GM23338 (cell line): ENCODE measurements around the gene EP400. TPM values are rescaled to one million over a fixed set of nuclear protein-coding genes. Genes with fewer than 3 reads are reported as not detected.

Experiments
- ATAC-seq: fragments of 200-7000 bp; cut with Tn5 transposase; 3 replicates; pipeline ENCODE4 v1.9.1; 2020
- DNase-seq: peaks from one replicate; pipeline ENCODE4 v3.0.0-alpha.2; 2015; ENCODE audit warnings: low spot score
- H2AFZ ChIP-seq: fragments of 200-600 bp; sonication (generic); 2 replicates; pipeline ENCODE4 v1.8.0; 2016; ENCODE audit warnings: antibody characterized with exemption, mild to moderate bottlenecking, moderate library complexity
- H3F3A ChIP-seq: fragments of 200-600 bp; sonication (generic); replicated peaks from 2 replicates; pipeline ENCODE4 v1.8.0; 2017; ENCODE audit warnings: antibody characterized with exemption, mixed run types, low read depth
- H3K27ac ChIP-seq: fragments of 200-600 bp; sonication (generic); 2 replicates; pipeline ENCODE4 v1.6.1; 2016; ENCODE audit warnings: low read depth
- H3K27me3 ChIP-seq: fragments of 200-600 bp; sonication (generic); 2 replicates; pipeline ENCODE4 v1.8.0; 2016; ENCODE audit warnings: mild to moderate bottlenecking, mixed run types, moderate library complexity; ENCODE audit not compliant: insufficient read depth
- H3K36me3 ChIP-seq: fragments of 200-600 bp; sonication (generic); 2 replicates; pipeline ENCODE4 v1.8.0; 2016; ENCODE audit warnings: mild to moderate bottlenecking; ENCODE audit not compliant: insufficient read depth
- H3K4me1 ChIP-seq: fragments of 200-600 bp; sonication (generic); 2 replicates; pipeline ENCODE4 v1.8.0; 2016; ENCODE audit warnings: mild to moderate bottlenecking, moderate library complexity; ENCODE audit not compliant: insufficient read depth
- H3K4me2 ChIP-seq: fragments of 200-600 bp; sonication (generic); 2 replicates; pipeline ENCODE4 v1.7.1; 2017; ENCODE audit warnings: mixed run types
- H3K4me3 ChIP-seq: fragments of 200-600 bp; sonication (generic); 2 replicates; pipeline ENCODE4 v1.6.1; 2016; ENCODE audit warnings: mixed run types
- H3K79me2 ChIP-seq: fragments of 200-600 bp; sonication (generic); replicated peaks from 2 replicates; pipeline ENCODE4 v1.8.0; 2017; ENCODE audit warnings: mild to moderate bottlenecking; ENCODE audit not compliant: insufficient read depth
- H3K9me2 ChIP-seq: fragments of 200-600 bp; sonication (generic); 2 replicates; pipeline ENCODE4 v1.8.0; 2017; ENCODE audit not compliant: insufficient read depth
- H4K20me1 ChIP-seq: fragments of 200-600 bp; sonication (generic); replicated peaks from 2 replicates; pipeline ENCODE4 v1.8.0; 2017; ENCODE audit warnings: mild to moderate bottlenecking; ENCODE audit not compliant: insufficient read depth
- H3K27ac Mint-ChIP-seq: 2 replicates; pipeline ENCODE4 v1.8.0; 2020; ENCODE audit warnings: inconsistent platforms, mild to moderate bottlenecking, moderate library complexity, mixed read lengths
- H3K27me3 Mint-ChIP-seq: 3 replicates; pipeline ENCODE4 v1.8.0; 2022; ENCODE audit warnings: low read depth, mild to moderate bottlenecking, moderate library complexity, mixed read lengths, inconsistent platforms; ENCODE audit not compliant: insufficient read depth, poor library complexity
- H3K36me3 Mint-ChIP-seq: 3 replicates; pipeline ENCODE4 v1.8.0; 2021; ENCODE audit warnings: low read depth, mild to moderate bottlenecking, inconsistent platforms, moderate library complexity, mixed read lengths
- H3K4me1 Mint-ChIP-seq: 3 replicates; pipeline ENCODE4 v1.8.0; 2020; ENCODE audit warnings: mild to moderate bottlenecking, inconsistent platforms, mixed read lengths
- H3K4me3 Mint-ChIP-seq: 3 replicates; pipeline ENCODE4 v1.8.0; 2021; ENCODE audit warnings: moderate library complexity, mild to moderate bottlenecking, inconsistent platforms, mixed read lengths
- H3K9me3 Mint-ChIP-seq: 3 replicates; pipeline ENCODE4 v1.8.0; 2020; ENCODE audit warnings: moderate library complexity, mild to moderate bottlenecking, inconsistent platforms, mixed read lengths
- CREB1 ChIP-seq: fragments of 250-450 bp; sonication (Bioruptor Pico); IDR thresholded peaks from 2 replicates; pipeline ENCODE4 v1.5.0; 2020; ENCODE audit warnings: low read depth, mild to moderate bottlenecking, moderate library complexity
- EZH2 ChIP-seq: fragments of 200-600 bp; sonication (generic); IDR thresholded peaks from one replicate; pipeline ENCODE4 v1.8.0; 2017; ENCODE audit warnings: antibody characterized with exemption, mild to moderate bottlenecking, low read depth; ENCODE audit not compliant: unreplicated experiment
- EZH2phosphoT487 ChIP-seq: fragments of 200-600 bp; sonication (generic); IDR thresholded peaks from one replicate; pipeline ENCODE4 v1.8.1; 2018; ENCODE audit warnings: antibody characterized with exemption; ENCODE audit not compliant: unreplicated experiment
- JUNB ChIP-seq: IDR thresholded peaks from one replicate; pipeline ENCODE4 v1.6.1; 2016; ENCODE audit warnings: antibody characterized with exemption; ENCODE audit not compliant: unreplicated experiment
- NANOG ChIP-seq: IDR thresholded peaks from 2 replicates; pipeline ENCODE4 v1.6.1; 2016; ENCODE audit warnings: antibody characterized with exemption, borderline replicate concordance
- POLR2AphosphoS5 ChIP-seq: IDR thresholded peaks from 2 replicates; pipeline ENCODE4 v1.6.1; 2016; ENCODE audit warnings: antibody characterized with exemption, low read depth
- STAT1 ChIP-seq: IDR thresholded peaks from one replicate; pipeline ENCODE4 v1.6.1; 2016; ENCODE audit warnings: antibody characterized with exemption; ENCODE audit not compliant: unreplicated experiment
- ZNF114 ChIP-seq: fragments of 250-450 bp; sonication (Bioruptor Pico); IDR thresholded peaks from 2 replicates; pipeline ENCODE4 v1.5.0; 2020; ENCODE audit warnings: mild to moderate bottlenecking, moderate library complexity
- ZNF331 ChIP-seq: fragments of 250-450 bp; sonication (Bioruptor Pico); IDR thresholded peaks from 2 replicates; pipeline ENCODE4 v1.5.0; 2020; ENCODE audit warnings: low read depth, mild to moderate bottlenecking, moderate library complexity
- polyA plus RNA-seq: library from polyadenylated mRNA; unstranded; fragments of >200 nt; fragmentation: Nextera tagmentation; extraction: Ambion mirVana; gene quantifications from 2 replicates; pipeline ENCODE4 v1.2.1, GENCODE V29; 2016
- total RNA-seq: library from RNA; depleted of rRNA; stranded (reverse); fragments of >200 nt; shearing (Covaris generic); gene quantifications from 2 replicates; pipeline ENCODE4 v1.2.3, GENCODE V29; 2014
- TF ChIP-seq, protein P1 (sequence below): IDR thresholded peaks from 2 replicates; pipeline ENCODE4 v1.6.1; 2016; ENCODE audit warnings: antibody characterized with exemption
- TF ChIP-seq, protein P2 (sequence below): fragments of 250-450 bp; sonication (Bioruptor Pico); IDR thresholded peaks from 2 replicates; pipeline ENCODE4 v1.5.0; 2020; ENCODE audit warnings: mild to moderate bottlenecking, moderate library complexity
- TF ChIP-seq, protein P3 (sequence below), 2 experiments: fragments of 200-600 bp in 1 of 2; sonication (generic) in 1 of 2; conservative IDR thresholded peaks; 2 replicates each; pipeline versions ENCODE4 v1.5.1 to v1.6.1; 2016 to 2017; ENCODE audit warnings: antibody characterized with exemption in 2 of 2, low read depth in 2 of 2, mild to moderate bottlenecking in 2 of 2, moderate library complexity in 1 of 2
- TF ChIP-seq, protein P4 (sequence below): IDR thresholded peaks from one replicate; pipeline ENCODE4 v1.6.1; 2018; ENCODE audit warnings: antibody characterized with exemption; ENCODE audit not compliant: unreplicated experiment

The EP400 gene
- total and polyA plus RNA-seq, 2 experiments from 2014 or later: 26.3 to 57.2 TPM

DNA sequence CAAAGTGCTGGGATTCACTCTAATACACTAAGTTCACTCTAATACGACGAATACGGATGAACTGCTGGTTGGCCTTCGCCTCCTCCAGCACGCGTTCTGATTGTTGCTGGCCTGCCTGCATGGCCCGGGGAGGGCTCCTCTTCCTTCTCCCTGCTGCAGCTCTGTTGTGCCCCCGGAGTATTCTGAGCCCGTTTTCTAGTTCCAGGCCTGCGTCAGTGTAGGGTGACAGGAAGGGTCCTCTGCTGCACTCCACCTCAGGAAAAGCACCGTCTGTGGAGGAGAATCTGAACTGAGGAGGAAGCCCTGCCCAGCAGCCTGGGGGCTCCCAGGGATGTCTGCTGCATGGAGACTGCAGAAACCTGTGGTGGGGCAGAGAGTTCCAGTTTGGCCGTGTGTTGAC, 150.0 kb downstream of the EP400 start:
- peaks cover 31% of the 10 kb centered on the region; the same call in 1 of the 2 replicates for H3K79me2 ChIP-seq
- H2AFZ ChIP-seq: no peak overlapping the region
- no peaks in the 10 kb centered on the region; the same call in 1 of the 2 replicates for H3K36me3 ChIP-seq
- peaks cover 13% of the 10 kb centered on the region for H3K27me3 Mint-ChIP-seq
- H3K27ac Mint-ChIP-seq: no peak overlapping the region
- peaks cover 8% of the 10 kb centered on the region; the same call in 2 of the 3 replicates for H3K4me1 Mint-ChIP-seq
- peaks cover 18% of the 10 kb centered on the region for H3K9me3 Mint-ChIP-seq
- peaks cover 40% of the 10 kb centered on the region for H3K36me3 Mint-ChIP-seq
- no peaks in the 10 kb centered on the region for H3K27me3 ChIP-seq
- ATAC-seq (no peak), DNase-seq (no peak)
- no peak overlapping the region for H3K4me3 ChIP-seq
- H4K20me1 ChIP-seq: peaks cover 12% of the 10 kb centered on the region; the same call in 1 of the 2 replicates
- no peaks in the 10 kb centered on the region for H3K9me2 ChIP-seq
- no peak overlapping the region for H3K4me2 ChIP-seq
- no peak overlapping the region for H3K27ac ChIP-seq
- no peak overlapping the region for H3K4me3 Mint-ChIP-seq
- TF ChIP-seq CREB1 (no peak), STAT1 (no peak), EZH2 (no peak), EZH2phosphoT487 (no peak), ZNF114 (CRISPR knock-in tag) (no peak), JUNB (no peak), NANOG (no peak), POLR2AphosphoS5 (no peak), ZNF331 (no peak)
- TF ChIP-seq, protein P1, sequence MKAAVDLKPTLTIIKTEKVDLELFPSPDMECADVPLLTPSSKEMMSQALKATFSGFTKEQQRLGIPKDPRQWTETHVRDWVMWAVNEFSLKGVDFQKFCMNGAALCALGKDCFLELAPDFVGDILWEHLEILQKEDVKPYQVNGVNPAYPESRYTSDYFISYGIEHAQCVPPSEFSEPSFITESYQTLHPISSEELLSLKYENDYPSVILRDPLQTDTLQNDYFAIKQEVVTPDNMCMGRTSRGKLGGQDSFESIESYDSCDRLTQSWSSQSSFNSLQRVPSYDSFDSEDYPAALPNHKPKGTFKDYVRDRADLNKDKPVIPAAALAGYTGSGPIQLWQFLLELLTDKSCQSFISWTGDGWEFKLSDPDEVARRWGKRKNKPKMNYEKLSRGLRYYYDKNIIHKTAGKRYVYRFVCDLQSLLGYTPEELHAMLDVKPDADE: no peak
- TF ChIP-seq, protein P2, sequence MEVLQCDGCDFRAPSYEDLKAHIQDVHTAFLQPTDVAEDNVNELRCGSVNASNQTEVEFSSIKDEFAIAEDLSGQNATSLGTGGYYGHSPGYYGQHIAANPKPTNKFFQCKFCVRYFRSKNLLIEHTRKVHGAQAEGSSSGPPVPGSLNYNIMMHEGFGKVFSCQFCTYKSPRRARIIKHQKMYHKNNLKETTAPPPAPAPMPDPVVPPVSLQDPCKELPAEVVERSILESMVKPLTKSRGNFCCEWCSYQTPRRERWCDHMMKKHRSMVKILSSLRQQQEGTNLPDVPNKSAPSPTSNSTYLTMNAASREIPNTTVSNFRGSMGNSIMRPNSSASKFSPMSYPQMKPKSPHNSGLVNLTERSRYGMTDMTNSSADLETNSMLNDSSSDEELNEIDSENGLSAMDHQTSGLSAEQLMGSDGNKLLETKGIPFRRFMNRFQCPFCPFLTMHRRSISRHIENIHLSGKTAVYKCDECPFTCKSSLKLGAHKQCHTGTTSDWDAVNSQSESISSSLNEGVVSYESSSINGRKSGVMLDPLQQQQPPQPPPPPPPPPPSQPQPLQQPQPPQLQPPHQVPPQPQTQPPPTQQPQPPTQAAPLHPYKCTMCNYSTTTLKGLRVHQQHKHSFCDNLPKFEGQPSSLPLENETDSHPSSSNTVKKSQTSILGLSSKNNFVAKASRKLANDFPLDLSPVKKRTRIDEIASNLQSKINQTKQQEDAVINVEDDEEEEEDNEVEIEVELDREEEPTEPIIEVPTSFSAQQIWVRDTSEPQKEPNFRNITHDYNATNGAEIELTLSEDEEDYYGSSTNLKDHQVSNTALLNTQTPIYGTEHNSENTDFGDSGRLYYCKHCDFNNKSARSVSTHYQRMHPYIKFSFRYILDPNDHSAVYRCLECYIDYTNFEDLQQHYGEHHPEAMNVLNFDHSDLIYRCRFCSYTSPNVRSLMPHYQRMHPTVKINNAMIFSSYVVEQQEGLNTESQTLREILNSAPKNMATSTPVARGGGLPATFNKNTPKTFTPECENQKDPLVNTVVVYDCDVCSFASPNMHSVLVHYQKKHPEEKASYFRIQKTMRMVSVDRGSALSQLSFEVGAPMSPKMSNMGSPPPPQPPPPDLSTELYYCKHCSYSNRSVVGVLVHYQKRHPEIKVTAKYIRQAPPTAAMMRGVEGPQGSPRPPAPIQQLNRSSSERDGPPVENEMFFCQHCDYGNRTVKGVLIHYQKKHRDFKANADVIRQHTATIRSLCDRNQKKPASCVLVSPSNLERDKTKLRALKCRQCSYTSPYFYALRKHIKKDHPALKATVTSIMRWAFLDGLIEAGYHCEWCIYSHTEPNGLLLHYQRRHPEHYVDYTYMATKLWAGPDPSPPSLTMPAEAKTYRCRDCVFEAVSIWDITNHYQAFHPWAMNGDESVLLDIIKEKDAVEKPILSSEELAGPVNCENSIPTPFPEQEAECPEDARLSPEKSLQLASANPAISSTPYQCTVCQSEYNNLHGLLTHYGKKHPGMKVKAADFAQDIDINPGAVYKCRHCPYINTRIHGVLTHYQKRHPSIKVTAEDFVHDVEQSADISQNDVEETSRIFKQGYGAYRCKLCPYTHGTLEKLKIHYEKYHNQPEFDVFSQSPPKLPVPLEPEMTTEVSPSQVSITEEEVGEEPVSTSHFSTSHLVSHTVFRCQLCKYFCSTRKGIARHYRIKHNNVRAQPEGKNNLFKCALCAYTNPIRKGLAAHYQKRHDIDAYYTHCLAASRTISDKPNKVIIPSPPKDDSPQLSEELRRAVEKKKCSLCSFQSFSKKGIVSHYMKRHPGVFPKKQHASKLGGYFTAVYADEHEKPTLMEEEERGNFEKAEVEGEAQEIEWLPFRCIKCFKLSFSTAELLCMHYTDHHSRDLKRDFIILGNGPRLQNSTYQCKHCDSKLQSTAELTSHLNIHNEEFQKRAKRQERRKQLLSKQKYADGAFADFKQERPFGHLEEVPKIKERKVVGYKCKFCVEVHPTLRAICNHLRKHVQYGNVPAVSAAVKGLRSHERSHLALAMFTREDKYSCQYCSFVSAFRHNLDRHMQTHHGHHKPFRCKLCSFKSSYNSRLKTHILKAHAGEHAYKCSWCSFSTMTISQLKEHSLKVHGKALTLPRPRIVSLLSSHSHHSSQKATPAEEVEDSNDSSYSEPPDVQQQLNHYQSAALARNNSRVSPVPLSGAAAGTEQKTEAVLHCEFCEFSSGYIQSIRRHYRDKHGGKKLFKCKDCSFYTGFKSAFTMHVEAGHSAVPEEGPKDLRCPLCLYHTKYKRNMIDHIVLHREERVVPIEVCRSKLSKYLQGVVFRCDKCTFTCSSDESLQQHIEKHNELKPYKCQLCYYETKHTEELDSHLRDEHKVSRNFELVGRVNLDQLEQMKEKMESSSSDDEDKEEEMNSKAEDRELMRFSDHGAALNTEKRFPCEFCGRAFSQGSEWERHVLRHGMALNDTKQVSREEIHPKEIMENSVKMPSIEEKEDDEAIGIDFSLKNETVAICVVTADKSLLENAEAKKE: no peak
- TF ChIP-seq, protein P3, sequence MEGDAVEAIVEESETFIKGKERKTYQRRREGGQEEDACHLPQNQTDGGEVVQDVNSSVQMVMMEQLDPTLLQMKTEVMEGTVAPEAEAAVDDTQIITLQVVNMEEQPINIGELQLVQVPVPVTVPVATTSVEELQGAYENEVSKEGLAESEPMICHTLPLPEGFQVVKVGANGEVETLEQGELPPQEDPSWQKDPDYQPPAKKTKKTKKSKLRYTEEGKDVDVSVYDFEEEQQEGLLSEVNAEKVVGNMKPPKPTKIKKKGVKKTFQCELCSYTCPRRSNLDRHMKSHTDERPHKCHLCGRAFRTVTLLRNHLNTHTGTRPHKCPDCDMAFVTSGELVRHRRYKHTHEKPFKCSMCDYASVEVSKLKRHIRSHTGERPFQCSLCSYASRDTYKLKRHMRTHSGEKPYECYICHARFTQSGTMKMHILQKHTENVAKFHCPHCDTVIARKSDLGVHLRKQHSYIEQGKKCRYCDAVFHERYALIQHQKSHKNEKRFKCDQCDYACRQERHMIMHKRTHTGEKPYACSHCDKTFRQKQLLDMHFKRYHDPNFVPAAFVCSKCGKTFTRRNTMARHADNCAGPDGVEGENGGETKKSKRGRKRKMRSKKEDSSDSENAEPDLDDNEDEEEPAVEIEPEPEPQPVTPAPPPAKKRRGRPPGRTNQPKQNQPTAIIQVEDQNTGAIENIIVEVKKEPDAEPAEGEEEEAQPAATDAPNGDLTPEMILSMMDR (conservative IDR thresholded peaks at IDR 0.05; ENCODE audit: low read depth in 2 of 2): no peak
- TF ChIP-seq, protein P4, sequence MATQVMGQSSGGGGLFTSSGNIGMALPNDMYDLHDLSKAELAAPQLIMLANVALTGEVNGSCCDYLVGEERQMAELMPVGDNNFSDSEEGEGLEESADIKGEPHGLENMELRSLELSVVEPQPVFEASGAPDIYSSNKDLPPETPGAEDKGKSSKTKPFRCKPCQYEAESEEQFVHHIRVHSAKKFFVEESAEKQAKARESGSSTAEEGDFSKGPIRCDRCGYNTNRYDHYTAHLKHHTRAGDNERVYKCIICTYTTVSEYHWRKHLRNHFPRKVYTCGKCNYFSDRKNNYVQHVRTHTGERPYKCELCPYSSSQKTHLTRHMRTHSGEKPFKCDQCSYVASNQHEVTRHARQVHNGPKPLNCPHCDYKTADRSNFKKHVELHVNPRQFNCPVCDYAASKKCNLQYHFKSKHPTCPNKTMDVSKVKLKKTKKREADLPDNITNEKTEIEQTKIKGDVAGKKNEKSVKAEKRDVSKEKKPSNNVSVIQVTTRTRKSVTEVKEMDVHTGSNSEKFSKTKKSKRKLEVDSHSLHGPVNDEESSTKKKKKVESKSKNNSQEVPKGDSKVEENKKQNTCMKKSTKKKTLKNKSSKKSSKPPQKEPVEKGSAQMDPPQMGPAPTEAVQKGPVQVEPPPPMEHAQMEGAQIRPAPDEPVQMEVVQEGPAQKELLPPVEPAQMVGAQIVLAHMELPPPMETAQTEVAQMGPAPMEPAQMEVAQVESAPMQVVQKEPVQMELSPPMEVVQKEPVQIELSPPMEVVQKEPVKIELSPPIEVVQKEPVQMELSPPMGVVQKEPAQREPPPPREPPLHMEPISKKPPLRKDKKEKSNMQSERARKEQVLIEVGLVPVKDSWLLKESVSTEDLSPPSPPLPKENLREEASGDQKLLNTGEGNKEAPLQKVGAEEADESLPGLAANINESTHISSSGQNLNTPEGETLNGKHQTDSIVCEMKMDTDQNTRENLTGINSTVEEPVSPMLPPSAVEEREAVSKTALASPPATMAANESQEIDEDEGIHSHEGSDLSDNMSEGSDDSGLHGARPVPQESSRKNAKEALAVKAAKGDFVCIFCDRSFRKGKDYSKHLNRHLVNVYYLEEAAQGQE: no peak
- H3F3A ChIP-seq: no peaks in the 10 kb centered on the region
- H3K4me1 ChIP-seq: no peaks in the 10 kb centered on the region
